HG03565 (cell line): ENCODE measurements around the gene APLP1.
"Not testable (repeated sequence)": the region's sequence is repeated elsewhere in the genome, so short reads cannot be mapped to it uniquely, and the experiment has no call there.

Experiments
- ATAC-seq: cut with Tn5 transposase; IDR thresholded peaks from one replicate; pipeline ENCODE4 v1.9.1; 2021; ENCODE audit warnings: mild to moderate bottlenecking, moderate library complexity; ENCODE audit not compliant: unreplicated experiment

APLP1 gene

GRCh38 chr19:35903550-35904179 lies 35.3 kb downstream of the APLP1 start:
- ATAC-seq, result peak; percentile 36

- no peak for ATAC-seq
Measured at GRCh38 chr19:35904311-35905068, 36.1 kb downstream of the APLP1 start.

- no peak for ATAC-seq
Measured at GRCh38 chr19:35905178-35905727, 36.9 kb downstream of the APLP1 start.

- no peak for ATAC-seq
Measured at GRCh38 chr19:35907377-35907745, 39.0 kb downstream of the APLP1 start.

GRCh38 chr19:35908010-35908441 lies 39.7 kb downstream of the APLP1 start, which contains the start of gene TYROBP:
TSS of gene TYROBP (minus strand) at chr19:35908295. CDS start at chr19:35908228, 67 bp downstream.
- ATAC-seq, result no peak

- ATAC-seq, result no peak
Measured at GRCh38 chr19:35908973-35909683, 40.8 kb downstream of the APLP1 start.

GRCh38 chr19:35909684-35910035 lies 41.3 kb downstream of the APLP1 start:
- no peak for ATAC-seq

- ATAC-seq, result not testable (repeated sequence)
Measured at GRCh38 chr19:35910355-35910754, 42.0 kb downstream of the APLP1 start.

- no peak for ATAC-seq
Measured at GRCh38 chr19:35911173-35911572, 42.8 kb downstream of the APLP1 start.

GRCh38 chr19:35911790-35912189 lies 43.4 kb downstream of the APLP1 start:
- ATAC-seq, result no peak

GRCh38 chr19:35913589-35913988 lies 45.2 kb downstream of the APLP1 start:
- ATAC-seq, result no peak

GRCh38 chr19:35915443-35915842 lies 47.1 kb downstream of the APLP1 start:
- no peak for ATAC-seq

- no peak for ATAC-seq
Measured at GRCh38 chr19:35919306-35919705, 50.9 kb downstream of the APLP1 start.

GRCh38 chr19:35921012-35921411 lies 52.6 kb downstream of the APLP1 start:
- ATAC-seq, result no peak

GRCh38 chr19:35925501-35925900 lies 57.1 kb downstream of the APLP1 start:
- no peak for ATAC-seq

GRCh38 chr19:35928507-35928906 lies 60.1 kb downstream of the APLP1 start:
- ATAC-seq, result no peak
